Dermis microvascular lymphatic vessel endothelial cell (primary cell): ENCODE results near the gene PSD. TPM values are rescaled to one million over a fixed set of nuclear protein-coding genes. Genes with fewer than 3 reads are reported as not detected.

Experiments used
- DNase-seq, 2 donors: peaks; one replicate each; pipeline versions ENCODE4 v3.0.0 to v3.0.0-alpha.2; 2010; ENCODE audit warnings: low read depth in 2 of 2
- total RNA-seq: library from RNA; depleted of rRNA; stranded (reverse); fragments of >200 nt; gene quantifications from 2 replicates; pipeline ENCODE4 v1.2.1, GENCODE V29; 2014

PSD gene
- total RNA-seq, 1 donor from 2014 or later = 0.26 TPM

DNA sequence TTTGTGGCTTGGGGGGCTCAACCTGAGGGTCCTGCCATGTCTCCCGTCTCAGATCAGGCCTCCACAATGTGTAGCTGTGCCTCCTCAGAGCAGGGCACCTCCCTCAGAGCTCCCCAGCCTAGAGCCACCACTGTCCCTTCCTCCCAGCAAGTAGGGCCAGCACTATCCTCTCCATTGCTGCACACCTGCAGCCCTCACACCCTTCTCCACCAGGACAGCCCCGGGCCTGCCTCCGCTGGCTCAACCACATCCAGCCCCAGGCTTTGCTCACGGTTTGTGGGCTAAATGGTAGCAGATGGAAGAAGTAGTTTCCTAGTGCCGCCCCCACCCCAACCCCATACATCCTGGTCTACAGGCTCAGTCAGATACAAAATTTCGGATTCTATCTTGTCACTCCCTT lies 13.0 kb downstream of the PSD start:
- DNase-seq = no peak

GRCh38 chr10:102405108-102405571 lies 13.4 kb downstream of the PSD start:
- no peak for DNase-seq

- DNase-seq = no peak
Measured at GRCh38 chr10:102404361-102405107, 14.1 kb downstream of the PSD start.

GRCh38 chr10:102403115-102403514 lies 15.5 kb downstream of the PSD start:
- no peak for DNase-seq

- DNase-seq = no peak
Measured at GRCh38 chr10:102402512-102402896, 16.1 kb downstream of the PSD start.

DNA sequence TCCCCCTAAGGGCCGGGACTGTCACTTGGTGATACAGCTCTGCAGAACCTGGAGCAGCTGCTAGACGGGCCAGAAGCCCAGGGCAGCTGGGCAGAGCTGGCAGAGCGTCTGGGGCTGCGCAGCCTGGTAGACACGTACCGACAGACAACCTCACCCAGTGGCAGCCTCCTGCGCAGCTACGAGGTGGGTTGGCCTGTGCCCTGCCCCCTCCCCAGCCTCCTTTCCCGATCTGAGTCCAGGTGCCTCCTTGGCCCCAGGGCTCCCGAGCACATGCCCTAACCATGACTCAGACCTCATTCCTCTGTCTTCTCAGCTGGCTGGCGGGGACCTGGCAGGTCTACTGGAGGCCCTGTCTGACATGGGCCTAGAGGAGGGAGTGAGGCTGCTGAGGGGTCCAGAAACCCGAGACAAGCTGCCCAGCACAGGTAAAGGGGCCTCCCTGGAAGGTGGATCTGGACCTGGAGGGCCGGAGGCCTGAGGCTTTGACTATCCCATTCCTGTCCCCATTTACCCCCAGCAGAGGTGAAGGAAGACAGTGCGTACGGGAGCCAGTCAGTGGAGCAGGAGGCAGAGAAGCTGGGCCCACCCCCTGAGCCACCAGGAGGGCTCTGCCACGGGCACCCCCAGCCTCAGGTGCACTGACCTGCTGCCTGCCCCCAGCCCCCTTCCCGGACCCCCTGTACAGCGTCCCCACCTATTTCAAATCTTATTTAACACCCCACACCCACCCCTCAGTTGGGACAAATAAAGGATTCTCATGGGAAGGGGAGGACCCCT lies 16.7 kb downstream of the PSD start:
- no peak for DNase-seq

- DNase-seq = no peak
Measured at GRCh38 chr10:102401342-102401654, 17.3 kb downstream of the PSD start.

DNA sequence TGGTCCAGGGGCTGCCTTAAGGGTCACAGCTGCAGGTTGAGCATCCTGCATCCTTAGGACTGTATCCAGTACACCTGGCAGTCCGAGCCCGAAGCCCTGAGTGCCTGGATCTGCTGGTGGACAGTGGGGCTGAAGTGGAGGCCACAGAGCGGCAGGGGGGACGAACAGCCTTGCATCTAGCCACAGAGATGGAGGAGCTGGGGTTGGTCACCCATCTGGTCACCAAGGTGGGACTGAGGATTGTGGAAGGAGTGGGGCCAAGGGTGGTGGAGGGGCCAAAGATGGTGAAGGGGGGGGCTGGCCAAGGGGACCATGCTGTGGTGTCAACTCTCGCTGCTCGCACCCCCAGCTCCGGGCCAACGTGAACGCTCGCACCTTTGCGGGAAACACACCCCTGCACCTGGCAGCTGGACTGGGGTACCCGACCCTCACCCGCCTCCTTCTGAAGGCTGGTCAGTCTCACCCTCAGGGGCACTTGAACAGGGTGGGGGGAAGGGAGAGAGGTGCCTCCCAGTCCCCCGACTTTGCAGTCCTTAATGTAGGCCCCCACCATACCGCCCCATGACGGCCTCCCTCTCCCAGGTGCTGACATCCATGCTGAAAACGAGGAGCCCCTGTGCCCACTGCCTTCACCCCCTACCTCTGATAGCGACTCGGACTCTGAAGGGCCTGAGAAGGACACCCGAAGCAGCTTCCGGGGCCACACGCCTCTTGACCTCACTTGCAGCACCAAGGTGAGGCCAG lies 17.8 kb downstream of the PSD start:
- no peak for DNase-seq

DNA sequence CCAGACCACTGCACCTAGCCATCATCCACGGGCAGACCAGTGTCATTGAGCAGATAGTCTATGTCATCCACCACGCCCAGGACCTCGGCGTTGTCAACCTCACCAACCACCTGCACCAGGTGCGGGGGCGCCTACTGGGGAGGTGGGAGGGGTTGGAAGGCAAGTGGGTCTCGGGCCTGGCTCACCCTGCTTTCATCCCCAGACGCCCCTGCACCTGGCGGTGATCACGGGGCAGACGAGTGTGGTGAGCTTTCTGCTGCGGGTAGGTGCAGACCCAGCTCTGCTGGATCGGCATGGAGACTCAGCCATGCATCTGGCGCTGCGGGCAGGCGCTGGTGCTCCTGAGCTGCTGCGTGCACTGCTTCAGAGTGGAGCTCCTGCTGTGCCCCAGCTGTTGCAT lies 18.5 kb downstream of the PSD start:
- no peak for DNase-seq

DNA sequence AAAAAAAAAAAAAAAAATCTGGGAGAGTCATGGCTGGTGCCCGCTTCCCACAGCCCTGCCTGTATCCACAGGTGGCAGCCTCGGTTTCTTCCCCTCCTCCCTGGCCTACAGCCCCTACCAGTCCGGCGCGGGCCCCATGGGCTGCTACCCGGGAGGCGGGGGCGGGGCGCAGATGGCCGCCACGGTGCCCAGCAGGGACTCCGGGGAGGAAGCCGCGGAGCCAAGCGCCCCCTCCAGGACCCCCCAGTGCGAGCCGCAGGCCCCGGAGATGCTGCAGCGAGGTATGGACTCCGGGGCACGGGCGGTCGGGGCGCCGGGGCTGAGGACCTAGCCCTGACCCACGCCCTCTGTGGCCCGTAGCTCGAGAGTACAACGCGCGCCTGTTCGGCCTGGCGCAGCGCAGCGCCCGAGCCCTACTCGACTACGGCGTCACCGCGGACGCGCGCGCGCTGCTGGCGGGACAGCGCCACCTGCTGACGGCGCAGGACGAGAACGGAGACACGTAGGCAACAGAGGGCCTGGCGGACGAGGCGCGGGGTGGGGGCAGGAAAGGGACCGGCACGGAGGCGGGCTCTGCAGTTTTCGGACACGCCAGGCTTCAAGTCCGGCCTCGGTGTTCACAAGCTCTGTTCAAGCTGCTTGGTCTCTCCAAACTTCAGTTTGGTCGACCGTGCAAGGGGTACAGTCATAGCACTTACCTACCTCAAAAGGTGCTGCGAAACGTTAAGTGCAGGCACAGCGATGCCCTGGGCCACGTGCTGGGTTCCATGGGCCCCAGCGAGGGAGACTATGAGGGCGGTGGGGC lies 19.2 kb downstream of the PSD start:
- peak; percentile 63 to 86 for DNase-seq

DNA sequence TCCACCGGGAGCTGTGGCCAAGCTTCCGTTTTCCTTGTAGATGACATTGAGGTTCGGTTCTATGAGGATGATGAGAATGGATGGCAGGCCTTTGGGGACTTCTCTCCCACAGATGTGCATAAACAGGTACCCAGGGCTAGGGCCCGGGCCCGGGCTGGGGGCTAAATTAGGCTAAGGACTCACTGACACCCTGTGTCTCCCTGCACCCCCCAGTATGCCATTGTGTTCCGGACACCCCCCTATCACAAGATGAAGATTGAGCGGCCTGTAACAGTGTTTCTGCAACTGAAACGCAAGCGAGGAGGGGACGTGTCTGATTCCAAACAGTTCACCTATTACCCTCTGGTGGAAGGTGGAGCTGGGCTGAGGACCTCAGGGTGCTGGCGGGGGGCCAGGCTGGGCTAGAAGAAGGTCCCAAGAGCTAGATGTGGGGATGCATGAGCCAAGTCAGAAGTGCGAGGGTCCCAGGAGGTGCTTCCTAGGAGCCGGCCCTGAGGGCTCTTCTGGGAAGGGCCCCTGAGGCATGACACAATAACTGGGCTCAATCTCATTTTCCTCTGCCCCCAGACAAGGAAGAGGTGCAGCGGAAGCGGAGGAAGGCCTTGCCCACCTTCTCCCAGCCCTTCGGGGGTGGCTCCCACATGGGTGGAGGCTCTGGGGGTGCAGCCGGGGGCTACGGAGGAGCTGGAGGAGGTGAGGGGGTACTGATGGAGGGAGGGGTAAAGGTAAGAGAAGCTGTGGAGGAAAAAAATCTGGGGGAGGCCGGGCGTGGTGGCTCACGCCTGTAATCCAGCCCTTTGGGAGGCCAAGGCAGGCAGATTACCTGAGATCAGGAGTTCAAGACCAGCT lies 20.2 kb downstream of the PSD start:
- no peak for DNase-seq

DNA sequence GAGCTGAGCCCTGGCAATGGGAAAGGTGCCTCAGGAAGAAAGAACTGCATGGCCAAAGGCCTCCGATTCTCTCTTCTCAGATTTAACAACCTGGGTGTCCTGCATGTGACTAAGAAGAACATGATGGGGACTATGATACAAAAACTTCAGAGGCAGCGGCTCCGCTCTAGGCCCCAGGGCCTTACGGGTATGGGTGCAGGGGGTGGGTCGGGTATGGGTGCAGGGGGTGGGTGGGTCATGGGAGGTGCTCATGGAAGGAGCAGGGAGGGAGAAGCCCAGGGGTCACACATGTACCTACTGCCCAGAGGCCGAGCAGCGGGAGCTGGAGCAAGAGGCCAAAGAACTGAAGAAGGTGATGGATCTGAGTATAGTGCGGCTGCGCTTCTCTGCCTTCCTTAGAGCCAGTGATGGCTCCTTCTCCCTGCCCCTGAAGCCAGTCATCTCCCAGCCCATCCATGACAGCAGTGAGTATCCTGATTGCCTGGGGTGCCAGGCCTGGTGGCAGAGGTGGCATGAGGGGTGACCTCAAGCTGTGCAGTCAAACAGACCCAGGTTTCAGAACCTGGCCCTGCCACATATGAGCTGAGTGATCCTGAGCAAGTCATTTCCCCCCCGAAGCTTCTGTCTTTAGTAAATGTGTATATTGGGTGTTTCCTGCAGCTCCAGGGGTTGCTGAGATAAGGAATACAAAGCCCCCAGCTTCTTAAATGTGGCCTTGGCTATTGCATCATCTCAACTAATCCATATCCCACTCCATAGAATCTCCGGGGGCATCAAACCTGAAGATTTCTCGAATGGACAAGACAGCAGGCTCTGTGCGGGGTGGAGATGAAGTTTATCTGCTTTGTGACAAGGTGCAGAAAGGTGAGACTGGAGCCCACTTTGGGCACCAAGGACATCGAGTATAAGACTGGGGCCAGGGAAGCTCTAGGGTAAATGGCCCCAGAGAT lies 21.1 kb downstream of the PSD start:
- DNase-seq = no peak

GRCh38 chr10:102396730-102397151 lies 21.8 kb downstream of the PSD start:
- no peak for DNase-seq

GRCh38 chr10:102396317-102396650 lies 22.3 kb downstream of the PSD start:
- no peak for DNase-seq

- peak; percentile 82 to 91 for DNase-seq
Measured at GRCh38 chr10:102395400-102396316, 22.9 kb downstream of the PSD start, which contains the start of gene NFKB2. Gene NFKB2, plus strand, starts transcription at chr10:102395705. Its CDS starts 255 bp downstream, at chr10:102395960.

GRCh38 chr10:102394801-102395399 lies 23.7 kb downstream of the PSD start:
- peak; percentile 26 to 51 for DNase-seq

DNA sequence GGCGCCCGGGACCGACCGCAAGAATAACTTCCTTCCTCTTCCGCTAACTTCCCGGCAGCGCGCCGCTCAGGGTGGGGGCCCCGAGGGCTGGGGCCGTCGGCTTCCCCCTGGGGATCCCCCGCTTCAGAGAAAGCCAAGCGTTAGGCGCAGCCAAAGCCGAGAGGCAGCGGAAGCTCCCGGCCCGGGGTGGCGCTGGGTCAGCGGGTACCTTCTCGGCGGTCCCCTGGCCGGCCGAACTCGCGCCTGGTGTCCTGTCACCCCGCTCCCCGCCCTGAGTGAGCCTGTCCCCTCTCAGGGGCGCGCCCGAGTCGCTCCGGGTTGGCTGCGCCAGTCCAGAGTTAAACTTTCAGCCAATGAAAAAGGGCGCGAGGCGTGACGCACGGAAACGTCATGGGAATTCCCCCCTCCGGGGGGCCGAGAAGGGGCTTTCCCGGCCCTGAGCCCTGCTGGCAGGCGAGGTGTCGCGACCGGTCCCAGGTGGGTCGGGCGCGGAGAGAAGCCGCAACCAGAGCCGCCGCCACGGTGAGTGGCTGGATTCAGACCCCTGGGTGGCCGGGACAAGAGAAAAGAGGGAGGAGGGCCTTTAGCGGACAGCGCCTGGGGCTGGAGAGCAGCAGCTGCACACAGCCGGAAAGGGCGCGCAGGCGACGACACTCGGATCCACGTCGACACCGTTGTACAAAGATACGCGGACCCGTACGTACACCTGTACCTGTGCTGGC lies 24.3 kb downstream of the PSD start:
- peak; percentile 91 to 95 for DNase-seq
